Ovary (tissue), 9 donors: ENCODE measurements around the gene RFXANK. TPM values are rescaled to one million over a fixed set of nuclear protein-coding genes. Genes with fewer than 3 reads are reported as not detected.
"Not testable (repeated sequence)": the region's sequence is repeated elsewhere in the genome, so short reads cannot be mapped to it uniquely, and the experiment has no call there.

Experiments used
- DNase-seq, 5 donors: peaks; one replicate each; pipeline ENCODE4 v3.0.0-alpha.2; 2019 to 2020
- H3K27ac ChIP-seq, 2 donors: fragments of 200-600 bp; one replicate each; pipeline versions ENCODE4 v1.5.1 to v1.8.0; 2019 to 2022
- H3K27me3 ChIP-seq: fragments of 200-600 bp; one replicate; pipeline ENCODE4 v1.8.0; 2022
- H3K36me3 ChIP-seq: fragments of 200-600 bp; sonication (generic); one replicate; pipeline ENCODE4 v1.5.1; 2019
- H3K4me1 ChIP-seq: one replicate; pipeline ENCODE4 v1.8.1; 2013; ENCODE audit warnings: mild to moderate bottlenecking, moderate library complexity; ENCODE audit not compliant: insufficient read depth
- H3K4me3 ChIP-seq: fragments of 200-600 bp; sonication (generic); one replicate; pipeline ENCODE4 v1.5.1; 2017
- H3K9me3 ChIP-seq, 2 donors: fragments of 200-600 bp in 1 of 2; sonication (generic) in 1 of 2; one replicate each; pipeline versions ENCODE4 v1.5.1 to v1.8.1; 2013 to 2019; ENCODE audit warnings: mild to moderate bottlenecking in 1 of 2, moderate library complexity in 1 of 2
- CTCF ChIP-seq, 3 donors: fragments of 450-650 bp in 2 of 3; fragments of 200-600 bp in 1 of 3; IDR thresholded peaks; one replicate each; pipeline versions ENCODE4 v1.5.1 to v1.8.0; 2016 to 2022; ENCODE audit warnings: antibody characterized with exemption in 3 of 3, mild to moderate bottlenecking in 1 of 3
- EP300 ChIP-seq: sonication (generic); formaldehyde crosslinking; IDR thresholded peaks from one replicate; pipeline ENCODE4 v1.6.1; 2017; ENCODE audit warnings: antibody characterized with exemption
- POLR2A ChIP-seq: fragments of 450-650 bp; IDR thresholded peaks from one replicate; pipeline ENCODE4 v1.6.1; 2017; ENCODE audit warnings: antibody characterized with exemption, mild to moderate bottlenecking, moderate library complexity
- WGBS, 3 donors: extraction: QIAGEN DNeasy Blood & Tissue Kit in 1 of 3; methylation state at CpG; one replicate each; pipeline versions ENCODE4 v1.1.5 to v1.1.7; 2013 to 2017; 5-methylcytosine and 5-hydroxymethylcytosine counted together
- intact Hi-C, 4 donors: fragments of 100-400 bp; cut with DNase I; formaldehyde crosslinking; loops; one replicate each; pipeline versions ENCODE4 v1.11.0 to v1.15.1; 2022 to 2023
- polyA plus RNA-seq, 2 donors: library from polyadenylated mRNA; stranded (reverse); fragments of 200-250 nt in 1 of 2; fragments of 350-450 nt in 1 of 2; fragmentation: Illumina TruSeq in 1 of 2; extraction: RNeasy Lipid Tissue Mini Kit (QIAGEN cat#74804) in 1 of 2; gene quantifications; one replicate each; pipeline ENCODE4 v1.2.3, GENCODE V29; 2013 to 2014
- total RNA-seq, 7 donors: library from RNA; depleted of rRNA in 2 of 7; stranded (reverse); fragments of >200 nt in 2 of 7; fragmentation: NEBNext Ultra II Directional in 3 of 7; extraction: Animal tissue kit (Norgen Biotek cat#: 25700) in 3 of 7; gene quantifications; one replicate each; pipeline versions ENCODE4 v1.1.0 to v1.2.4, GENCODE V29; 2016 to 2023
- donor health status: DM: no; HTN: no; CAD: no; lungs with moderate emphysema.
- donor health status: DM: no; HTN: no; CAD: no.
- donor health status: Bipolar disorder and iron deficiency.
- donor health status: DM: yes; HTN: yes; CAD: no.
- donor health status: DM: no; HTN: no; CAD: no.
- donor health status: DM: yes; HTN: yes; CAD: no.

The RFXANK gene
- total and polyA plus RNA-seq, 9 donors: 9.7 to 67.2 (median 58.4) TPM

- Histone ChIP-seq H3K27me3 (no peaks in the 10 kb centered on the region), H3K4me3 (no peak overlapping the region), H3K36me3 (no peaks in the 10 kb centered on the region), H3K4me1 (peaks cover 7% of the 10 kb centered on the region), H3K27ac (no peak overlapping the region), H3K9me3 (no peaks in the 10 kb centered on the region)
- 62 to 69% (median 66%) methylated on average over 6 of the region's 6 CpGs for WGBS, 3 donors
- no peak for TF ChIP-seq CTCF (IDR thresholded peaks at IDR 0.05)
- no peak for TF ChIP-seq EP300
- TF ChIP-seq POLR2A: no peak
- intact Hi-C loops: loop anchor here in 1 of 4 donors (10.0 kb wide), 1 partner anchor 116 kb away; no protein-coding TSS in a partner anchor
- no peak for DNase-seq
Observed at GRCh38 chr19:19170873-19171672, 21.0 kb upstream of the RFXANK start.

GRCh38 chr19:19171821-19172532 is 20.1 kb upstream of the RFXANK start:
- intact Hi-C loops: loop anchor here in 1 of 4 donors (10.0 kb wide), 1 partner anchor 117 kb away; no protein-coding TSS in a partner anchor
- no peaks in the 10 kb centered on the region for H3K9me3 ChIP-seq
- no peak overlapping the region for H3K27ac ChIP-seq
- H3K27me3 ChIP-seq: no peaks in the 10 kb centered on the region
- DNase-seq: no peak
- no peak overlapping the region for H3K4me3 ChIP-seq
- TF ChIP-seq CTCF (IDR thresholded peaks at IDR 0.05) (no peak), POLR2A (no peak), EP300 (no peak)
- H3K36me3 ChIP-seq: no peaks in the 10 kb centered on the region
- WGBS, 3 donors: 47 to 55% (median 49%) methylated on average over 7 to 8 of the region's 8 CpGs
- H3K4me1 ChIP-seq: peaks cover 7% of the 10 kb centered on the region

- not testable (repeated sequence) for H3K36me3 ChIP-seq, H3K4me1 ChIP-seq, DNase-seq, H3K4me3 ChIP-seq, H3K9me3 ChIP-seq, H3K27me3 ChIP-seq, H3K27ac ChIP-seq
- intact Hi-C loops: loop anchor here in 1 of 4 donors (10.0 kb wide), 1 partner anchor 118 kb away; no protein-coding TSS in a partner anchor
- 87 to 92% (median 91%) methylated on average over 5 of the region's 5 CpGs for WGBS, 3 donors
Observed at GRCh38 chr19:19173243-19173642, 18.8 kb upstream of the RFXANK start.

- Histone ChIP-seq H3K27me3 (no peaks in the 10 kb centered on the region), H3K4me1 (no peaks in the 10 kb centered on the region), H3K4me3 (no peak overlapping the region), H3K36me3 (no peaks in the 10 kb centered on the region), H3K9me3 (no peaks in the 10 kb centered on the region), H3K27ac (no peak overlapping the region)
- 80 to 94% (median 81%) methylated on average over 8 of the region's 8 CpGs for WGBS, 3 donors
- DNase-seq: no peak
- intact Hi-C loops: loop anchor here in 1 of 4 donors (10.0 kb wide), 1 partner anchor 122 kb away; no protein-coding TSS in a partner anchor
- TF ChIP-seq EP300: no peak
- TF ChIP-seq POLR2A: no peak
- TF ChIP-seq CTCF (IDR thresholded peaks at IDR 0.05): no peak
Observed at GRCh38 chr19:19176950-19177349, 15.1 kb upstream of the RFXANK start.
